ENCODE results near the gene CASK. TPM values are rescaled to one million over a fixed set of nuclear protein-coding genes. Genes with fewer than 3 reads are reported as not detected.

CASK gene
- total and polyA plus RNA-seq, 2 donors from 2014 or later: 15.9 to 58.9 TPM

DNA sequence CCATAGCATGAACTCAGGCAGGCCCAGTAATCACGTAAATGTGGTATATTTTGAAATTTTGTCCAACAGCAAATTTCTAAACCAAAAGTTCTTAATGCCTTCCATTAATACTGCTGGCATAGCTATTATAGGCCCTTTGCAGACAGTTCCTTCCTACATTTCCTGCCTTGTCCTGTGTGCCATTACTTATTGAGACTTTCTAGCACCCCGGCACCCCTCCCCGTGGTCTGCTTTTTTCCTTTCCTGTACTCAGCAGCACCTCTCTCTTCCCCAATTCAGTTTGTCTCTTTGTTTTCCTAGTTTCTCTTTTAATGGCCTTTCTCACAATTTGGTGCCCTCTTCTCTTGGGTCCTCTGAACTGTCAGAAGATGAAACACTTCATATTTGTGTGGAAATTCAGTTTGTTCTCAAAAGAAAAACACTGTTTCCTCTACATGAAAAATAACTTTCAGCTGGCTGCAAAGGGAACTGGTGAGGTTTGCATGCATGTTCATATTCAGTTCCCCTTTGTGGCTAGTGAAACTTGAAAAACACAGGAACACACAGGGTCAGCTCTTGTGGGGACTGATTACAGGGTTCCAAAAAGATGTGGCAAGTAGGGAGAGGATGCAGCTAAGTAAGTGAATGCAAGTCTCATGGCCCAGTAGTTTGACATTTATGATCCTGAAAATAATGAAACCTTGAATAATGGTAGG is 217.5 kb downstream of the CASK start:
- no peak for DNase-seq
- H3K9me3 ChIP-seq (ENCODE audit: control insufficient read depth in 2 of 3, insufficient read depth in 1 of 3, low read length in 3 of 3): no peaks in the 10 kb centered on the region
- H3K27me3 ChIP-seq (ENCODE audit: control insufficient read depth, insufficient read depth, low read length): peaks cover 2% of the 10 kb centered on the region
- H3K4me1 ChIP-seq (ENCODE audit: control insufficient read depth in 2 of 3, insufficient read depth in 2 of 3, low read depth in 1 of 3, low read length in 3 of 3): peaks cover 0 to 2% (median 0%) of the 10 kb centered on the region in 3 donors
- H3K27ac ChIP-seq (ENCODE audit: low read depth in 2 of 2, low read length in 2 of 2): no peak overlapping the region
- intact Hi-C loops (cut with DNase I): no loop called here
- no peak overlapping the region for H3K9ac ChIP-seq (ENCODE audit: low read length in 3 of 3)
- no peak for FAIRE-seq
- no peaks in the 10 kb centered on the region for H3K36me3 ChIP-seq (ENCODE audit: control insufficient read depth in 2 of 3, insufficient read depth in 3 of 3, low read length in 3 of 3)
- TF ChIP-seq, protein P1, sequence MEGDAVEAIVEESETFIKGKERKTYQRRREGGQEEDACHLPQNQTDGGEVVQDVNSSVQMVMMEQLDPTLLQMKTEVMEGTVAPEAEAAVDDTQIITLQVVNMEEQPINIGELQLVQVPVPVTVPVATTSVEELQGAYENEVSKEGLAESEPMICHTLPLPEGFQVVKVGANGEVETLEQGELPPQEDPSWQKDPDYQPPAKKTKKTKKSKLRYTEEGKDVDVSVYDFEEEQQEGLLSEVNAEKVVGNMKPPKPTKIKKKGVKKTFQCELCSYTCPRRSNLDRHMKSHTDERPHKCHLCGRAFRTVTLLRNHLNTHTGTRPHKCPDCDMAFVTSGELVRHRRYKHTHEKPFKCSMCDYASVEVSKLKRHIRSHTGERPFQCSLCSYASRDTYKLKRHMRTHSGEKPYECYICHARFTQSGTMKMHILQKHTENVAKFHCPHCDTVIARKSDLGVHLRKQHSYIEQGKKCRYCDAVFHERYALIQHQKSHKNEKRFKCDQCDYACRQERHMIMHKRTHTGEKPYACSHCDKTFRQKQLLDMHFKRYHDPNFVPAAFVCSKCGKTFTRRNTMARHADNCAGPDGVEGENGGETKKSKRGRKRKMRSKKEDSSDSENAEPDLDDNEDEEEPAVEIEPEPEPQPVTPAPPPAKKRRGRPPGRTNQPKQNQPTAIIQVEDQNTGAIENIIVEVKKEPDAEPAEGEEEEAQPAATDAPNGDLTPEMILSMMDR (IDR thresholded peaks at IDR 0.05; ENCODE audit: borderline replicate concordance, extremely low read depth, insufficient read depth): no peak
- no peak overlapping the region for H3K4me3 ChIP-seq (ENCODE audit: low read length in 3 of 3)

DNA sequence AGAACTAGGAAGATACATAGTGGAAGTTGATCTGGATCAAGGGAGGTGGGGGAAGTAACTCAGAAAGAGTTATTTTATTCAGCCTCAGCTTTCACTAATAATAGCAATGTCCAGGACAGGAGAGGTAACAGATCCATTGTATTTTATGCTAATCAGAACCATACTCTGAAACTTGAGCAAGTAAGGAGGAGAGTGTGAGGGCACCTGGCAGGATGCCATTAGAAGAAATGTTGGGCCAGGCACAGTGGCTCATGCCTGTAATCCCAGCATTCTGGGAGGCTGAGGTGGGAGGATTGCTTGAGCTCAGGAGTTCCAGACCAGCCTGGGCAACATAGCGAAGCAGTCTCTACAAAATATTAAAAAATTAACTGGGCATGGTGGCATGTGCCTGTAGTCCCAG is 218.3 kb downstream of the CASK start:
- intact Hi-C loops (cut with DNase I): no loop called here
- Histone ChIP-seq H3K27me3 (ENCODE audit: control insufficient read depth, insufficient read depth, low read length) (peaks cover 2% of the 10 kb centered on the region), H3K36me3 (ENCODE audit: control insufficient read depth in 2 of 3, insufficient read depth in 3 of 3, low read length in 3 of 3) (no peaks in the 10 kb centered on the region), H3K4me3 (ENCODE audit: low read length in 3 of 3) (no peak overlapping the region), H3K9ac (ENCODE audit: low read length in 3 of 3) (no peak overlapping the region), H3K27ac (ENCODE audit: low read depth in 2 of 2, low read length in 2 of 2) (no peak overlapping the region), H3K4me1 (ENCODE audit: control insufficient read depth in 2 of 3, insufficient read depth in 2 of 3, low read depth in 1 of 3, low read length in 3 of 3) (peaks cover 0 to 2% (median 0%) of the 10 kb centered on the region in 3 donors), H3K9me3 (ENCODE audit: control insufficient read depth in 2 of 3, insufficient read depth in 1 of 3, low read length in 3 of 3) (no peaks in the 10 kb centered on the region)
- no peak for DNase-seq
- no peak for FAIRE-seq
- TF ChIP-seq, protein P1 (IDR thresholded peaks at IDR 0.05; ENCODE audit: borderline replicate concordance, extremely low read depth, insufficient read depth): no peak

DNA sequence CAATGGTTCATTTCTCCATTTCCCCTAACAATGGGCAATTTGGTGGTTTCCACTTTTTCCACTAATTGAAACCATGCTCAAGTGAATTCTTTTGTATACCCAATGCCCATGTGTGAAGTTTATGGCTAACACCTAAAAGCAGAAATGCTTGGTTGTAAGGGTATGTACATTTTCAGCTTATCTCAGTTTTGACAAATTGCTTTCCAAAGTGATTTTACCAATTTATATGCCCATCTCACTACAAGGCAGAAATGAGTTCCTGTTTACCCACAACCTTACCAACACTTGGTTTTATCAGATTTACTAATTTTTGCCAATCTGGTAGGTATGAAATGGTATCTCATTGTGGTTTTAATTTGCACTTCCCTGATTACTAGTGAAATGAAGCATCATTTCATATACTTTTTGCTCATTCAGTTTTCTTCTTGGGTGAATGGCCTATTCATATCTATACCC is 219.8 kb downstream of the CASK start:
- no peak for DNase-seq
- no peak overlapping the region for H3K4me3 ChIP-seq (ENCODE audit: low read length in 3 of 3)
- H3K9ac ChIP-seq (ENCODE audit: low read length in 3 of 3): no peak overlapping the region
- TF ChIP-seq, protein P1 (IDR thresholded peaks at IDR 0.05; ENCODE audit: borderline replicate concordance, extremely low read depth, insufficient read depth): no peak
- no peaks in the 10 kb centered on the region for H3K9me3 ChIP-seq (ENCODE audit: control insufficient read depth in 2 of 3, insufficient read depth in 1 of 3, low read length in 3 of 3)
- H3K4me1 ChIP-seq (ENCODE audit: control insufficient read depth in 2 of 3, insufficient read depth in 2 of 3, low read depth in 1 of 3, low read length in 3 of 3): peaks cover 0 to 2% (median 0%) of the 10 kb centered on the region in 3 donors
- peaks cover 2% of the 10 kb centered on the region for H3K27me3 ChIP-seq (ENCODE audit: control insufficient read depth, insufficient read depth, low read length)
- intact Hi-C loops (cut with DNase I): no loop called here
- no peak for FAIRE-seq
- no peak overlapping the region for H3K27ac ChIP-seq (ENCODE audit: low read depth in 2 of 2, low read length in 2 of 2)
- H3K36me3 ChIP-seq (ENCODE audit: control insufficient read depth in 2 of 3, insufficient read depth in 3 of 3, low read length in 3 of 3): no peaks in the 10 kb centered on the region

All from kidney (tissue), 14 donors.